ENCODE data around the gene MMP13.
"Not testable (repeated sequence)": the region's sequence is repeated elsewhere in the genome, so short reads cannot be mapped to it uniquely, and the experiment has no call there.

Gene MMP13

GRCh38 chr11:102935514-102935913 is 20.0 kb downstream of the MMP13 start:
- DNase-seq (ENCODE audit: low read depth) = no peak

GRCh38 chr11:102934735-102935134 is 20.8 kb downstream of the MMP13 start:
- DNase-seq (ENCODE audit: low read depth) = no peak

GRCh38 chr11:102933627-102934026 is 21.9 kb downstream of the MMP13 start:
- DNase-seq (ENCODE audit: low read depth) = no peak

DNA sequence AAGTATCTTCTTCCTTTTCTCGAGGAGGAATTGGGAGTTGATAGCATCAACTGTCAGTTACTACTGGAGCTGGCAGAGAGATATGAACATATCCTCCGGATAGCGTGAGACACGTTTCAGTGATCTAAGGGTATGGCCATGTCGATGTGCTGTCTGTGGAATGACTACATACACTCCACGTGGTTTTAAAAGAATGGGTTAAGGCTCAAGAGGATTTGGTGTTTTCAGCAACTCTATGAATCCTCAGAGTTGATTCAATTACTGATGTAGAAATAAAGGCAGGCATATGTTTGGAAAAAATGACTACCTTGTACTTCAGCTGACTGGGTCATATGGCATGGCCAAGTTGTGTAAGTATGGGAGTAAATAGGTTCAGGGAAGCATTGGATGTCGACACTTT is 22.9 kb downstream of the MMP13 start:
- no peak for DNase-seq (ENCODE audit: low read depth)

GRCh38 chr11:102930451-102930850 is 25.1 kb downstream of the MMP13 start:
- DNase-seq (ENCODE audit: low read depth) = no peak

- no peak for DNase-seq (ENCODE audit: low read depth)
These were observed 25.6 kb downstream of the MMP13 start for GRCh38 chr11:102929972-102930371.

DNA sequence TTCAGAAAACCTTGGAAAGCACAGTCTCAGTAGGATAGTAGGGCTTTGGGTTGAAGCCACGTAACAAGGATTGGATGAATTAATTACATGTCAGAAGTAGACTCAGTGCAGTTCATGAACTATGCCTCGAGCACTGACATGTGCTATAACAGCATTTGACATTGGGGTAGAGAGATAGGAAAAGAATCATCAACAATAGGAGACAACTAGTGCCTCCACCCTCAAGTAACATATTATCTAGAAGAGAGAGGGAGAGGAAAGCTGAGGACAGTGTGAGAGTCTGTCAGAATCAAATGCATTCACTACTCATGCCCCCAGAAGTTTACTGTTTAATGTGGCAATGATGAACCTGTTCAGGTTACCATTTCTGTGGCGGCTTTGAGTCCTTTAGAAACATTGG is 26.4 kb downstream of the MMP13 start:
- no peak for DNase-seq (ENCODE audit: low read depth)

DNA sequence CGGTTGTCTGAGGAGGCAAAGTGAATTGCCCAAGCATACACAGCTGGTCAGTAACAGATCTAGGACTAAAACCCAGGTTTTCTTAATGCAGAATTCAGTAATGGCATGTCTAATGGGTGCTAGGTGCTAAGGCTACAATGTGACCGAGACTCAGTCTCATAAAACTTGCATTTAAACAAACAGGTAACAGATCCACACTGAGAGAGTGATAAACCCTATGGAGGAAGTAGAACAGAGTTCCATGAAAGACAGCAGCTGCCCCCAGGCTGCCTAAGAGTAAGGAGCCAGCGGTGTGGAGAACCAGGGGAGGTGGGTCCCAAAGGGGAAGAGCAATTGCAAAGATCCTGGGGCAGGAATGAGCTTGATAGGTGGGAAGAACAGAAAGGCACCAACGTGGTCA is 27.3 kb downstream of the MMP13 start:
- DNase-seq (ENCODE audit: low read depth) = no peak

- DNase-seq (ENCODE audit: low read depth) = no peak
These were observed 27.9 kb downstream of the MMP13 start for GRCh38 chr11:102927624-102927990.

DNA sequence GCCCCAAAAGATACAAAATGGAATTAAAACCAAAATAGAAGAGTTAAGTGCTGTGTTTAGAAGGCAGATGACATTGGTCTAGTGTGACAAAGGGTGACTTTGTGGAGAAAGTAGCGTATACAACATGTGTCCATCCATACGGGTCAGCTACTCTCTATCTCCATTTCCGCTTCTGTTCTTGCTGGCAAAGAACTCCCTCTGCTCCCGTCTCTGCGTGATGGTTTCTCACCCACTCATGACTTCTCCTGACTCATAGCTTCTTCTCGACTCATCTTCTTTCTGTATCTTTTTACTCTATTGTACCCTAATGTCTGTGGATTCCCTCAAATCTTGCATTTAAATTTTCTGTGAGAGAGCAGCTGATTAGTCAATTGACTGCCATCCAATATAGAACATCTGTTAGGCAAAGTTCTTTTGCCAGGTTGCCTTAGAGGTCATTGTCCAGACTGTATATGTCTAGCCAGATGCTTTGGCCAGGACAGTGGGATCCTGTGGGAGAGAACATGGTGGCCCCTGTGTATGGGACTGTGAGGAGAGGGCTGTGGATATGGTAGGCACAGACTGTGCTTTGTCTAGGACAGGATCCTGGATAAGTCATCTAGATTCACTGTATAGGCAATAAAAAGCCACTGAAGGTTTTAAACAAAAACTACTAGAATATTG is 28.4 kb downstream of the MMP13 start:
- no peak for DNase-seq (ENCODE audit: low read depth)

- no peak for DNase-seq (ENCODE audit: low read depth)
These were observed 29.0 kb downstream of the MMP13 start for GRCh38 chr11:102926517-102926916.

GRCh38 chr11:102925988-102926387 is 29.5 kb downstream of the MMP13 start:
- no peak for DNase-seq (ENCODE audit: low read depth)

DNA sequence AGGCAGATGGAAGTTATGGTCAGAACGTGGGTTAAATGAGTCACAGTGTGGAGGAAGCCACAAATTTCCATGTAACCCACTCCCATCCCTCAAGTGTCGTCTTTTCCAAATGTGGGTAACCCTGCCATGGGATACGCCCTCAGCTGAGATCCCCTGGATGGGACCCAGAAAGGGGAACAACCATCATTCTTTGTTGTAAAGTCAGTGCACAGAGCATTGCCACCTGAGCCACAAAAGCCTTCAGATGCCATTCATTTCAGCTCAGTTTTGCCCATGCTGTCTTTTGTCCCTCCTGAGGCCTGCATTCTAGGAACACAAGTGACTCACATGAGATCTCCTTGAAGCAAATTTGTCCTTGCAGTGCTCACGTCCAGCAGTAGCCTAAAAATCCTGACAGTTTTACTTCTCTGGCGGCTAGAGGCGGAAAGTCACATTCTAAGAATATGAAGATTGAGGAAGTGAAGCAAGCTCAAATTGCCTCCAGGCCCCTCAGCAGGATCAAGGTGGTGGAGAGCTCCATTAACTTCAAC is 30.6 kb downstream of the MMP13 start:
- DNase-seq (ENCODE audit: low read depth) = no peak

GRCh38 chr11:102921587-102922220 is 33.8 kb downstream of the MMP13 start:
- DNase-seq (ENCODE audit: low read depth) = no peak

GRCh38 chr11:102920118-102920684 is 35.3 kb downstream of the MMP13 start:
- DNase-seq (ENCODE audit: low read depth) = no peak

DNA sequence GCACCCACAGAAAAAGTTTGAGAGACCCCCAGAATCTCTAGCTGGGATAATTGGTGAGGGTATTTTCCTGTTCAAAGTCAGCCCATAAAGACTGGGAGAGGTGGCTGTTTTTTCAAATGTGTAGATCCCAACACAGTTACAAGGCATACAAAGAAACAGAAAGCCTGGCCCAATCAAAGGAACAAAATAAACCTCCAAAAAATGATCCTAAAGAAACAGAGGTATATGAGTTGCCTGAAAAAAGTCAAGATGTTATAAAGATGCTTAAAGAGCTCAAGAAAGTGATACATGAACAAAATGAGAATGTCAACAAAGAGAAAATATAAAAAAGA is 40.5 kb downstream of the MMP13 start:
- no peak for DNase-seq (ENCODE audit: low read depth)

DNA sequence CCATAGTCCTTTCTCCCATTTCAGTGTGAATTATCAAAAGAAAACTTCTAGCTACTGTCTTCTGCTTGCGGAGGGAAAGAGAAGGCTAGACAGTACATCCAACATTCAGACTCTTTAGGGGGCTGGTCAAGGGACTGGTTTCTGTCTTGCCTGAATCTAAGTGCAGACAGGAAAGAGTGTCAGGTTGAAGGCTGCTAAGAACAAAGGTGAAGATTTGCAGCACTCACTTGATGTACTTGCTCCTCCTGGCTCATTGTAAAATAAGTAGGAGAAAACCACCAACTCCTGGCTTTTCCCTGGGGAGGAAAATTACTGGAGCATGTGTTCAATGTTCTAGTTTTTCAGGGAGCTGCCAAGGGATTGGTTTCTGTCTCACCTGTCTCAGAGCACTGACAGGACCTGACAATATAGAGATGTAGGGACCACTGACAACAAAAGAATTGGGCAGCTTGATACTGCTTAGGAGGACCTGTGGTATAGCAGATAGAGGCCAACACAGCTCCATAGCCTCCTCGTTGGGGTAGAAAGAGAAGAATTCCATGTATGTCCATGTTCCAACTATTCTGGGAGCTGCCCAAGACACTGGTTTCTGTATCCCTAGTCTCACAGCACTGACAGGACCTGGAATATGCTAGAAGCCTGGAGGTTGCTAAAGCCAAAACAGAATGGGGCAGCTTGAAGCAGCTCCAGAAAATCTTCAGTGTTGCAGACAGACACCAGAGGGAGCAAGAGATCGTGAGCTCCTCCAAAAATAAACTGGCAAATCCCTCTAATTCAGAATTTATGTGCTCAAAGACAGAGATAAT is 41.1 kb downstream of the MMP13 start:
- no peak for DNase-seq (ENCODE audit: low read depth)

GRCh38 chr11:102912482-102912830 is 43.1 kb downstream of the MMP13 start:
- no peak for DNase-seq (ENCODE audit: low read depth)

- no peak for DNase-seq (ENCODE audit: low read depth)
These were observed 43.6 kb downstream of the MMP13 start for GRCh38 chr11:102911758-102912481.

DNA sequence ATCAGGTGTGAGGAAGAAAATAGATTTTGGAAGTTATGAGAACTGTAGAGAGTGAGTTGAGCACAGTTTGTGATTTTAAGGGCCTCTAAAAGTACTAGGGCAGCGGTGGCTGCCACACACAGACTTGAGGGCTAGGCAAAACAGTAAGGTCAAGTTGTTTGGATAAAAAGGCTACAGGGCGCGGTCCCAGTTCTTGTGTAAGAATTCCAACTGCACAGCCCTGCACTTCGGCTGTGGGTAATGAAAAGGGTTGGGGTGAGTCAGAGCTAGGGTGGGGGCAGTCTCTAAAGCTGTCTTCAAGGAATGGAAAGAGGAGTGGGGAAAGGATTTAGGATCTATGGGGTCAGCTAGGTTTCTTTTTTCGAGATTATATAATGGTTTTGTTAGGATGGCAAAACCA is 49.7 kb downstream of the MMP13 start:
- not testable (repeated sequence) for DNase-seq (ENCODE audit: low read depth)

DNA sequence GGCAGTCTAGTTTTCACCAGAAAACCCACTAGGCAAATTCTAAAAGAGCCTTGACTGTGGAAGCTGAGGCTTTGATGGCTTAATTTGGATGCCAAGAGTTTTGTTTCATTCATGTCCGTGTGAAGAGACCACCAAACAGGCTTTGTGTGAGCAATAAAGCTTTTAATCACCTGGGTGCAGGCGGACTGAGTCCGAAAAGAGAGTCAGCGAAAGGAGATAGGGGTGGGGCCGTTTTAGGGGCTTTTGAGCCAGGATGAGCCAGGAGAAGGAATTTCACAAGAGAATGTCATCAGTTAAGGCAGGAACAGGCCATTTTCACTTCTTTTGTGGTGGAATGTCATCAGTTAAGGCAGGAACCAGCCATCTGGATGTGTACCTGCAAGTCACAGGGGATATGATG is 51.6 kb downstream of the MMP13 start:
- DNase-seq (ENCODE audit: low read depth) = not testable (repeated sequence)

GRCh38 chr11:102900346-102900745 is 55.2 kb downstream of the MMP13 start:
- no peak for DNase-seq (ENCODE audit: low read depth)

Data from T-helper 22 cell (primary cell).